ENCODE data around the gene COBLL1.

The COBLL1 gene

DNA sequence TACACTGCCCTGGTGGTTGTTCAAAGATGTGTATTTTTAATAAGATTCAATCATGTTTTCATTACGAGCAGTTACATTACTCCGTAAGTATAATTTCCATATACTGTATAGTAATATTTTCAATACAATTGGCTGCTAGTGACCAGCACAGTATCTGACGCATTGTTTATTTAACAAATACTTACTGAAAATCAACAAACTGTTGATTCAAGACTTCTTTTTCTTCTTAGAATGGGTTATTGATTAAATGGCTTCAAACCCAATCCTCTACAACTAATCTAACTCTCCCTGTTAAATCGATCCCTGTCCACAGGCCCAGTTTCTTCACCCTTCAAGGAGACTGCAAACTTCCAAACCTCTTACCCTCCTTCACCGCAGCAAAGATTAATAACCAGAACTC is 18.5 kb downstream of the COBLL1 start:
- DNase-seq (ENCODE audit: low read depth), result no peak

DNA sequence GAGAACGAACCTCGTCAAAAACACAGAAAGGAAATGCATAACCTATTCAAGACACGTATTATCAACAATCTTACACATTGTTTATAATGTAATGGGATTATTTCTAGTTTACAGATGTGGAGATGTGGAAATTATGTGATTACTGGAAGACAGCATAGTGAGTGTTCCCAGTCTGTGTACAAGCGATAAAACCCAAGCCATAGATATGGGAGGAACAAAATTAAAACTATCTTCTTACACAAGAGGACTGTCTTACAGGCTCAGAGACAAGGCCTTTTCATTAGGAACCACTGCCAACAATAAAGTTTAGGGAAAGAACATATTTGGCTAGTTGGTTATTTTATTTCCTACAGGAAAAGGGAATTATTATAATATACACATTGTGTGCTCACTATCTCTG is 20.3 kb downstream of the COBLL1 start:
- DNase-seq (ENCODE audit: low read depth), result no peak

DNA sequence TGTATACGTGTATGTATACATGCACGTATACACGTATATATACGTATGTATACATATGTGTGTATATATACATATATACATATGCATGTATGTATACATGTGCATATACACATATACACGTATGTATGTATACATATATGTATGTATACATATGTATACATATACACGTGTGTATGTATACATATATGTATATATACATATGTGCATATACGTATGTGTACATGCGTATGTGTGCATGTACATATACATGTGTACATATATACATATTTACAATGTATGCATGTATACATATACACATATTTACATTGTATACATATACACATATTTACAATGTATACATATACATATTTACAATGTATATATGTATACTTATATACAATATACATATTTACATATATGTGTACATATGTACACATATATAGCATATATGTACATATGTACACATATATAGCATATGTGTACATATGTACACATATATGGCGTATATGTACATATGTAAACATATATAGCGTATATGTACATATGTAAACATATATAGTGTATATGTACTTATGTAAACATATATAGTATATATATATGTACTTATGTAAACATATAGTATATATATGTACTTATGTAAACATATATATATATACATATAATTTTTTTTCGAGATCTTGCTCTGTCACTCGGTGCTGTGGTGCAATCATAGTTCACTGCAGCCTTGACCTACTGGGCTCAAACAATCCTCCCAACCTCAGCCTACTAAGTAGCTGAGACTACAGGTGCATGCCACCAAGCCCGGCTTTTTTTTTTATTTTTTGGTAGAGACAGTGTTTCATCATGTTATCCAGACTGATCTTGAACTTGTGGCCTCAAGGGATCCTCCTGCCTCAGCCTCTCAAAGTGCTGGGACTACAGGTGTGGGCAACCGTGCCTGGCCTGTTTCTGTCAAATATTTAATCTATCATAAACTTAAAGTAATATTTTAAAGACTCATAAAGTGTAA is 23.2 kb downstream of the COBLL1 start:
- no peak for DNase-seq (ENCODE audit: low read depth)

DNA sequence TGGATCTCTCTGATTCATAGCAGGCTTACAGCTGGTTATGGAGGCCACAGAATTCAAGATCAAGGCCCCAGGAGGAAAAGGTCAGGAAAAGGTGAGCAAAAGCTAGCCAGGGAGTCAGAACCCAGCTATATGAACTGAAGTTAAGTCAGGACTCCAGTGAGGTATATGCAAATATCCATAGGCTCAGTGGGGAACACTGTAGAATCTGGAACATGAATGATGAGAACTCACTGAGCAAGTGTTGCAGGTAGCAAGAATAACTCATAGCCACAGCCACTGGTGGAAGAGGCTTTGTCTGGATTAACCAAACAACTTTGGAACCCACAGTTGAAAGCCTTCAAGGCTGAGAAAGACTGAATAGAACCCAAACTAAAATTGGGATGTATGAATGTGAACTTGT is 24.7 kb downstream of the COBLL1 start:
- DNase-seq (ENCODE audit: low read depth), result no peak

DNA sequence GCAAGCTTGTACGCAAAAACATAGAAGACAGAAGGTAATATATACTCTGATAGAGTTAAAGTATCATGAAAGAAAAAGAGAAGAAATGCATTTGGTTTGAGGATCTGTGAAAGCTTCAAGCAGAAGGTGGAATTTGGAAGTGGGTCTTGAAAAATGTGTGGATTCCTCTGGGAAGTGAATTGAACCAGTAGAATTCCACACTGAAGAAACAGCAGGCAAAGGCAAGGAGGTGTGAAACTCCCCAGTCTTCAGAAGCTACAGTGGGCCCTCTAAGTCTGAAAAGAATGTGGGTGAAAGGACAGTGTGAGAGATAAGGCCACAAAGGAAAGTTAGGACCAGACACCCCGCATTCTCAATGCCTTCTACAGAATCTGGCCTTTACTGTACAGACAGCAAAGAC is 25.6 kb downstream of the COBLL1 start:
- DNase-seq (ENCODE audit: low read depth), result no peak

DNA sequence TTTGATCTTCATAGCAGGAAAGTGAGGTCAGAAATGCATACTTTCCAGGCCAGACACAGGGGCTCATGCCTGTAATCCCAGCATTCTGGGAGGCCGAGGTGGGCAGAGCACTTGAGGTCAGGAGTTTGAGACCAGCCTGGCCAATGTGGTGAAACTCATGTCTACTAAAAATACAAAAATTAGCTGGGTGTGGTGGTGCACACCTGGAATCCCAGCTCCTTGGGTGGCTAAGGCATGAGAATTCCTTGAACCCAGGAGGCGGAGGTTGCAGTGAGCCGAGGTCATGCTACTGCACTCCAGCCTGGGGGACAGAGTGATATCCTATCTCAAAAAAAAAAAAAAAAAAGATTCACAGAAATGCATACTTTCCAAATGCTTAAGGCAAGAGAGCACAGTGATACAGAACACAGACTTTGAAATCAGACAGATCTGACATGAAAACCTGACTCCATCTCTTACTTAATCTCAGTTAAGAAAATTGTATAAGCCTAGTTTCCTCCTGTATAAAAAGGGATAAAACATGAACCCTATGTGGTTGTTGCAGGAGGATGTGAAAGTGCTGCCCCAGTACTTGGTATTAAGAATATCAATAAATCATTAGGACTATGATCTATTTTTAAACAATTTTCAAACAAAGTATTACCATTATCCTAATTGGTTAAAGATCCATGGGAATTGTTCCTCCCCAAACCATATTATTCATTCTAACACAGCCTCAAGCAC is 26.4 kb downstream of the COBLL1 start:
- no peak for DNase-seq (ENCODE audit: low read depth)

DNA sequence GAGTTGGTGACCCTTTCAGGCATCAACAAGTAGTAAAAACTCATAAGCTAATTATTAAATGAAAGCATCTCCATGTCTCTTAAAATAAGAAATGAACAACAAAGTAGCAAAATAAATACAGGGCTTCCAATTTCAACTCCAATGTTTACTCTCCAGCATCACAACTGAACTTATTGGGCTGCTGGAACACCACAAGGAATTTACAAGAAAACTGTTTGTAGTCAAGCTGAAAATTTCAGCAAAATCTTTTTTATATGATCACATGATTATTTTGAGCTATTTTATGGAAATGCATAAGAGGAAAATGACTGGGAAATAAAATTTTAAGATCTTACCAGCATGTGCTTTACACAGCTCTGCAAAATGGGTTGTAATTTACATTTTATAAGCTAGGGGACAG is 28.1 kb downstream of the COBLL1 start:
- DNase-seq (ENCODE audit: low read depth), result no peak

DNA sequence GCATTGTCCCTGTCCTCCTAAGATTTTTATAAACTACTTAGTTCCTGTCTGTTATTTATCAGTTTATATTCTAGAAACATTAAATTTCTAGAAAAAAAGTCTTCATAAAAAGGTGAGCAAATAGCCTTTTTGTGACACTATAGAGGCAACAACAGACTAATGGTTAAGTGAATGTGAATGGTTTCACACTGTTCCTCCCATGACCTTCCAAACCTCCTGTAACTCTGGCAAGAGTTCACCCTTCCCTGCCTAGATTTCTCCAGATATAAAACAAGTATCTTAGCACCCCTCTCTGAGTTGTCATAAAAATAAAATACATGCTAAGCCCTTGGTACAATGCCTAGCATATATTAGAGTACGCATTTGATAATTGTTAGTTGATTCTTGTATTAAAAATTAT is 29.2 kb downstream of the COBLL1 start:
- no peak for DNase-seq (ENCODE audit: low read depth)

DNA sequence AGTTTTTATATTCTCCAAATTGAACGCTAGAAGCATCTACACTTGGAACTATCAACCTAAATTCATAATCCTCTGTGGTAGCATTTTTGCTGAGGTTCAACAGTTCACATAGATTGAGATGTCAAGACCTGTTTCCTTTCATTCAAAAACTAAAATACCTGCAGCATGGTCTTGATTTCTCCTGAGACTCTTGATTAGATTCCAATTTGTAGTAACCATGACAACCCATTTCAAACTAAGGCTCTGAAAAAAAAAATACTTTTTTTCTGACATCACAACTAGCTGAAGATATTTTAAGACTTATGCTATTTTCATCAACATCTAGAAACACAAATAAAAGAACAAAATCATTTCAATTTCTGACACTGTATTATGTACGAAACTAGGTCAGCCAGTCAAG is 29.8 kb downstream of the COBLL1 start:
- no peak for DNase-seq (ENCODE audit: low read depth)

DNA sequence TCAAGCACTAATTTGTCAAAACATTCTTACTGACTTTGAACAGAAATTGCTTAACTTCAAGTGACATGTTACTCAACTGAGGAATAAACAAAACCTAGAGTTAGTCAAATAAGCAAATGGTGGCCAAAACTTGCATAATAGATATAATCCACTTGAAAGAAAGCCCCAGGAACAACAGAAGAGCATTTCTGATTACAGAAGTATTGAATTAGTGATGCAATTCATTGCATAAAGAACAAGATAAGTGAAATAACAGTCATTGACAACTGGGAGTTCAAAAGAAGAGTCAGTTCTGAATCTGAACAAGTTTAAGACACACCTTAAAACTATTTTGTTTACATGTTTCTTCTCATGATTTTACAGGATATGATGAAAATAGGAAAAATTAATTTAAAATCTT is 30.8 kb downstream of the COBLL1 start:
- DNase-seq (ENCODE audit: low read depth), result peak; percentile 21

DNA sequence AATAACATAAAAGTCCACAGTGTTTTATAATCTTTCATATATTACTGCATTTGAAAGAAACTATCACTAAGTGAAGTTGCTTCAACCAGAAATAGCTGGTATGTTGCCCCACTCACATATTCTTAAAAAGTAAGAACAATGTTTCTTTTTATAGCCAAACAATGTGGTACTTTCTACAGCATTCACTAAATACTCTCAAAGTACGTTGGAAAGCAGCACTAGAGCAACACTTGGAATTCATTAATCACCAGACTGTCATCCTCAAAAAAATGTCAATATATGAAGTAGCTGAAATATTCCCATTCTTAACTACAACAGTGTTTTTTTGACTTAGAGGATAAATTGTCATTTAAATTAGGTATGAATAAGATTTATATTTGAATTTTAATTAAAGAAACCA is 32.8 kb downstream of the COBLL1 start:
- DNase-seq (ENCODE audit: low read depth), result no peak

DNA sequence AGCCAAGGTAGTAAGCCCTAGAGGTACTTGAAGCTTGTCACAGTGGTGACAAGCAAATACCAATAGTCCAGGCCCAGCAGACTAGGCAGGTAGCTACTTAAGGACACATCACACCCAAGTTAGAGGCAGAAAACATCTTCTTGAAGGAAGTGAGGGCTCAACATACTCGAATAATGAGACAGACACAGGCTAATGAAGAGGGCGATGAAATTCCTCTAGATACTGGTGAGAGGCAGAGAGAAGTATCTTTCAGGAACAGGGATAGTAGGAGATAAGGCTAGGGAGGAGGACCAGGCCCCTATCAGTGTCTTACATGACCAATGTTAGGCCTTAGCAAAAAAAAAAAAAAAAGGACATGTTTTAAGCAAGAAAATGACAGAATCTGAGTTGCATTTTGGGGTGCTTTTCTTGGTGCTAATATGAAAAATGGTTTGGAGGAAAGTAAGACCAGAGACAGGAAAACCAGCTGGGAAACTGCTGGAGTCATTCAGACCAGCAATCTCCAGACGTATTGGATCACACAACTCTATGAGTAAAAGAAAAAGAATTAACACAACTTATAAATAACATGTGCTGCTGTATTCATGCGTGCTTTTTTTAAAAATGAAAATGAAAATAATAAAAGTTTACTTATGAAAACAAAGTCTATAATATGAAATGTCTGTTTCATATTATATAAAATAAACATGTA is 37.7 kb downstream of the COBLL1 start:
- DNase-seq (ENCODE audit: low read depth), result no peak

DNA sequence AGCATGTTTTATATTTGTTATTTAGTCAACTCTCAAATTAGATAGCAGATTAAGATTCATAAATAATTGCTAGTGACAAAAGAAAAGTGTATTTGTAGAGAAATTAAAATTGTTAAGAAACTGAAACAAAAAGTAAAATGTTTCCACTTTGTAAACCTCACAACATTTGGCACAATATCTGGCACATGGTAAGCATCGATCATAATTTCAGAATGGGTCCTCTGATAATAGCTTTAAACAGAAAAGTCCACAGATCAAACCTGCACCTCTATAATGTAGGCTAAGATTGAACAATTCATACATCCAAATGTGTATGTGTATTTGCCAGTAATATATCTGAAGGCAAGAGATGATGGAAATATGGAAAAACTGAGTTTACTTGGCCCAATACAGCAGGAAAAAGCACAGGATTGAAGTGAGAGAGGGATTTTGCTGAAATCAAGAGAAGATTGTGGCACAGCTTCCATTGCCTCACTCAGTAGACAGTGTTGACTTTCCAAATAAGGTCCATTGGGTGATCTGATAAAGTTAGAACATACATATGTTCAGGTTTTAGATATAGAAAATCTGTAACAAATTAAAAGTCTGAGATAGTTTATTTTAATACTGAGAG is 39.4 kb downstream of the COBLL1 start:
- DNase-seq (ENCODE audit: low read depth), result no peak

DNA sequence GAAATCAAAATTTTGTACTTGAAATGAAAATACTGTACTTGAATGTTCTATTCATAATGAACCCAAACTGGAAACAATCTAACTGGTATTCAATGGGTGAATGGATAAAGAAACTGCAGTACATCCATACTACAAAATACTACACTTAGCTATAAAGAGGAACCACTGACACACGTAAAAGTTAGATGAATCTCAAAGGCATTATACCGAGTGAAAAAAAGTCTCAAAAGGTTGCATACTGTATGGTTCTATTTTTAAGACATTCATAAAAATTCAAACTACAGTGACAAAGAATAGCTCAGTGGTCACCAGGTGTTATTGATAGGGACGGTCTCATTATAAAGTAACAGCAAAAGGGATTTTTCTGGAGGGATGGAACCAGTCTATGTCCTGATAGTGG is 41.1 kb downstream of the COBLL1 start:
- DNase-seq (ENCODE audit: low read depth), result no peak

DNA sequence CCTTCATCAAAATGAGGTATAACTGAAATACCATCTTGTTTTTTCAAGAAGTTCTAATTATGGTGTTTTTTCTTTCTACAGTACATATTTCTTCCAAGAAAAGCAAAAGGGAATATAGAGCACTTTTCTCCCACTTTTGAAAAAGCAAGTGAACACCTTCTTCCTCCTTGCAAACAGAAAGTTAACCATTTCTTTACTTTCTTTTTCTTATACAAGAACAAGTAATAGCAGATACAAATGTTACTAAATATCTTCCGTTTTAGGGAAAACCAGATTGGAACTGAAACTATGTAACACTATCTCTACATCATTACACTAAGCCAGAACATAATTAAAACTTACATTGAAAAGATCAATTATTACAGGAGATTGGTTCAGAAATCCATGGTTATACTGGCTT is 44.0 kb downstream of the COBLL1 start:
- no peak for DNase-seq (ENCODE audit: low read depth)

DNA sequence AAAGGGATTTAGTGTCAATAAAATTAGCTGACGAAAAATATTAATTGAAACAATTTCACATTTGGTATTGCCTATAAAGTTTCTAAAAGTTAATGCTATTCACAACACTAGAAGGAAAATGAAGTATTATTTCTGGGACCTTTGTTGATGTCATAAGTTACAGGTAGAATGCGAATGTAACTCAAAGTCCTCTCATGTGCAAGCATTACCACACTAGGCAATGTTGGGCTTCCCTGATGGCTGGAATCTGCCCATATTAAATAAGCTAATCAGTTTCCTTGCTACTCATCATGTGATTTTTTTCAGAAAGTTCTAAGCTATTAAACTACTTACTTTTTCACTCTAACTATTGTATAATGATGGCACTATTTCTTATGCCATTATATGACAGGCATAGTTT is 44.6 kb downstream of the COBLL1 start:
- DNase-seq (ENCODE audit: low read depth), result no peak

DNA sequence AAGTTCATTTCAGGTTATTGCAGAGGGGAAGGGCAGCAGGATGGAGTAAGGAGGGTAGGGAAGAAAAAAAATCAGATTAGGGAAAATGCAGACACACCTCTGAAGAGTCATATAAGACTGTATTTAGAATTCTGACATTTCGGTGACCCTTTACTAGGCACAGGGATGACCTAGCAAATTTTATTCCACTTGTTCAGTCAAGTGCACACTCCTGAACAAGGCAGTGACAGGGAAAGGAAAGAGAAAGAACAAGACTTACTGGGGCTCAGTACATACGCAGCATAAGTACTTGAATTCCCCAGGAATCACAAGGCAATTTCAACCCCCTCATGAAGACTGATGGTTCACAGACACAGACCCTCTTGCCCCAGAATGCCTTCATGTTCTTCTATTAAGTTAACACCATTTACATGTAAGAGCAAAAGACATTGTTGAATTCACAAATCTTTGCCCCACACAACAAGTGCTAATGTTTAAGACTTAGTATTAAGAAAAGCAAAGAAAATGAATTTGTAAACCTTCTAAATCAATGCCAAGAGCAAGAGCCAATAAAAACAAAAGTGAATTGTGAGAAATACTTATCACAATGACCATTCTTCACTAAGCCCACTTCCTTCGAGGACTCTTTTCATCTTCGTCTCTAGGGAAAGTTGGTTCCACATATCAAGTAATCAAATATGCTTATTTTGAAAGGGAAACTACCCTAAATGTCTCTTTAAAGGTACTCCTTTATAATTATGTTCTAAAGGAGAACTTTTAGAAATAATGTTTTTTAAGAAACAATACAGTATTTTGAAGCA is 47.0 kb downstream of the COBLL1 start:
- no peak for DNase-seq (ENCODE audit: low read depth)

DNA sequence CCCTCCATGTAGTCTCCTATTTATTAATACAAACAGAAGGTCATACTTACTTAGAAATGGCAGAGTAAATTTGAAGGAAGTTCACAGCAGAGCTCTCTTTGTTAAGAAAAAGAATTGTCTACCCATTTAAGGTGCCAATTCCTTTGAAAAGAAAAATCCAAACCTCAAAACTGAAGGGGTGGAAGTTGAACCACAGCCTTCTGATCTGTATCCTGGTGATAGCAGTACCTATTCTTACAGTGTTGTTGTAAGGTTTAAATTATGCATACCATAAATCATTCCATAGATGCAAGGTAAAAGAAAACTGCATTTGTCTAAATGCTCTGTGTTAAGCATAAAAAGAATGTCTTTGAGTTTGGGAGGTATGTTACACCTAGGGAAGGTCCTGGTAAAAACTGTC is 47.6 kb downstream of the COBLL1 start:
- no peak for DNase-seq (ENCODE audit: low read depth)

DNA sequence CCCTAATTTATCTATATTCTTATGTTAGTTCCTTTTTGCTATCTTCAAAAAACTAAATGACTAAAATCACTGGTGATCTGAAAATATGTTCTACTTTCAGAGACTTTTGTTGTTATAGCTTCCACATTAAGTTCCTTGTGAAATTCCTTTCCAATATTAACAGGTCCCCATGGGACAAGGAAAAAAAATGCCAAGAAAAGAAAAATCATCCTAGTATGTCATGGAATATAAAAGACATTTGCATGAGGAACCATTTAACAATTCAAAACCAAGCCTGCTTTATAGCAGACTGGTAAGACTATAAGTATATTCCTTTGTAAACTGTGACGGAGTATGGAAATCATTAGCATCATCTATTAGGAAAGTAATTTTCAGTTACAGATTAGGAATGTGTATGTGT is 48.1 kb downstream of the COBLL1 start:
- DNase-seq (ENCODE audit: low read depth), result no peak

DNA sequence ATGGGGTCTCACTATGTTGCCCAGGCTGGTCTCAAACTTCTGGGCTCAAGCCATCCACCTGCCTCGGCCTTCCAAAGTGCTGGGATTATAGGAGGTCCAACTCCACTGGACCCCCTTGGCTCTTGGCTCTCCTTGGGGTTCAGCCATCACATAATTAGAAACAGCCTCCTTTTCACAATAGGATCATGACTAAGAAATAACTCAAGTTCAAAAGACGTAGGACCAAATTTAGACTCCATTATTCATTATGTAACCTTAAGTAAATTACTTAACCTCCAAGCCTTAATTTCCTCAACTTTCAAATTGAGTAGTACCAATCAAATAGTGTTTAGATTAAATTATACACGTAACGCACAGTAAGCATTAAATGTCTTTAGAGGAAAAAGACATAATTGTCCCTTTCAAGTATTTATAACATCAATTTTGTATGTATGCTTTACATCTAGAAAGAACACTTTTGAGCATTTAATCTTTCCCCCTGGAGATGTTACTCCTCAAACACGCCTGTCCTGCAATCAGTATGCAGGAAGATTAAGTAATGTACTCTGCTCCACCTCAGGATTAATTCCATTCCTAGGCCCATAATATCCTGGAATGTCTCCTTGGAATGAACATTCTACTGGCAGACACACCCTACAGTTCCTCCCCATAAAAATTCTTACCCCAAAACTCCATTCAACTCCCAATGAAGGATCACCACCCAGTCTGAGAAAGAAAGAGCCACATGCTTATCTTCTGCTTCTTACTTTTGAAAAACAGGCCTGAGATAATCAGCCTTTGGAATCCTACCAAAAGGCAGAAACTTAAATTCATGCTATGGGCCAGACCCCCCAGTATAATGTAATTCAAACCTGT is 49.1 kb downstream of the COBLL1 start:
- no peak for DNase-seq (ENCODE audit: low read depth)

DNA sequence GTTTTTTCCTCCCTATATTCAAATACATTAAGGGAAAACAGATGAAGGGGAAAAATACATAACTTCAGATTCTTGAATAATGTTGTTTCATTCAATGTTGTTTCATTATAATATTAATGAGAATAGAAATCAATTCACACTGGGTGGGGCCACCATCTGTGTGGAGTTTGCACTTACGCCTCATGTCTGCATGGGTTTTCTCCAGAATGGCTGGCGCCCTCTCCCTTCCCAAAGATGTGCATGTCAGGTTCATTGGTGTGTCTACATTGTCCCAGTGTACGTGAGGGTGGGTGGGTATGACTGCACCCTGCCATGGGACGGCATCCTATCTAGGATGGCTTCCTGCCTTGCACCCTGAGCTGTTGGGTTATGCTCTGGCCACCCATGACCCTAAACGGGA is 51.7 kb downstream of the COBLL1 start:
- no peak for DNase-seq (ENCODE audit: low read depth)

All from fibroblast of the conjunctiva (primary cell).